NCI-H1436 (cell line): Measurements from ENCODE around the gene SYT3.
"Not testable (repeated sequence)": the region's sequence is repeated elsewhere in the genome, so short reads cannot be mapped to it uniquely, and the experiment has no call there.

ENCODE experiments used
- DNase-seq: peaks from one replicate; lab custom pipeline; 2025; lab: John Stamatoyannopoulos, UW

The SYT3 gene

DNA sequence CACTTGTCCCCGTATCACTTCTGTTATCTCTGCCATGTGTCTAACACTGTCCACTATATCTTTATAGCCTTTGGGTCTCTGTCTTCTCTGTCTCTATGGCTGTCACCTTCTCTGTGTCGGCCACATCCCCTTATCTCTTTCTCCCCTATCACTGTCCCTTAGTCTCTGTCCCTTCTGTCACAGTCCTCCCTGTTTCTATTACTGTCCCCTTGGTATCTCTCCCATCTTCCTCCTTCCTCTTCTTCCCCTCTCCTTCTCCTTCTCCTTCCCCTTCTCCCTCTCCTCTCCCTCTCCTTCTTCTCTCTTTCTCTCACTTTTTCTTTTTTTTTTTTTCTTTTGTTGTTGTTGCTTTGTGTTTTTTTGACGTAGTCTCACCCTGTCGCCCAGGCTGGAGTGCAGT is 36.7 kb downstream of the SYT3 start:
- no peak for DNase-seq

- no peak for DNase-seq
These were observed 37.2 kb downstream of the SYT3 start for GRCh38 chr19:50602496-50602895.

- DNase-seq, result no peak
These were observed 37.6 kb downstream of the SYT3 start for GRCh38 chr19:50602089-50602422.

- no peak for DNase-seq
These were observed 38.1 kb downstream of the SYT3 start for GRCh38 chr19:50601407-50602088.

DNA sequence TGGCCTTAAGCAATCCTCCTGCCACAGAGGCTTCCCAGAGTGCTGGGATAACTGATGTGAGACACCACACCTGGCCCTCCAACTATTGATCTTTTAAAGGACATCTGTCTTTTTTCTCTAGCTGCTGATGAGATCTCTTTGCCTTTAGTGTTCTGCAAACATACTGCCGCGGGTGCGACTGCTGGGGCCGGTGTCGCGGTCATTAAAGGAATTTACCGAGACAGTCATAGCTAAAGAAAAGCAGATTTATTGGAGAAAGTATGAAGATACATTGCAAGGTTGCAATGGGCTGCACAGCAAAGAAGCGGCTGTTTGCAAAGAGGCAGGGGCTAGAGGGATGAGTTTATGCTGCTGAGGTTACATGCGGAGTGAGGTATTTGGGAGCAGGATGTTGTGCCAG is 40.3 kb downstream of the SYT3 start:
- no peak for DNase-seq

- DNase-seq, result no peak
These were observed 49.5 kb downstream of the SYT3 start for GRCh38 chr19:50590191-50590590.

DNA sequence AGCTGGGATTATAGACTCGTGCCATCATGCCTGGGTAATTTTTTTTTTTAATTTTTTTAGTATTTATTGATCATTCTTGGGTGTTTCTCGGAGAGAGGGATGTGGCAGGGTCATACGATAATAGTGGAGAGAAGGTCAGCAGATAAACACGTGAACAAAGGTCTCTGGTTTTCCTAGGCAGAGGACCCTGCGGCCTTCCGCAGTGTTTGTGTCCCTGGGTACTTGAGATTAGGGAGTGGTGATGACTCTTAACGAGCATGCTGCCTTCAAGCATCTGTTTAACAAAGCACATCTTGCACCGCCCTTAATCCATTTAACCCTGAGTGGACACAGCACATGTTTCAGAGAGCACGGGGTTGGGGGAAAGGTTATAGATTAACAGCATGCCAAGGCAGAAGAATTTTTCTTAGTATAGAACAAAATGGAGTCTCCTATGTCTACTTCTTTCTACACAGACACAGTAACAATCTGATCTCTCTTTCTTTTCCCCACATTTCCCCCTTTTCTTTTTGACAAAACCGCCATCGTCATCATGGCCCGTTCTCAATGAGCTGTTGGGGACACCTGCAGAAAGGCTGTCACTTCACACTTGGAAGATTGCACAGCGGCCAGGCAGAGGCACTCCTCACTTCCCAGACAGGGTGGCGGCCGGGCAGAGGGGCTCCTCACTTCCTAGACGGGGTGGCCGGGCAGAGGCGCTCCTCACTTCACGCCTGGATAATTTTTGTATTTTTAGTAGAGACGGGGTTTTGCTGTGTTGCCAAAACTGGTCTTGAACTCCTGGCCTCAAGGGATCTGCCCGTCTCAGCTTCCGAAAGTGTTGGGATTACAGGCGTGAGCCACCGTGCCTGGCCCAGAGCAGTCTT is 57.7 kb downstream of the SYT3 start:
- DNase-seq, result not testable (repeated sequence)

- no peak for DNase-seq
These were observed 58.6 kb downstream of the SYT3 start for GRCh38 chr19:50580970-50581634.

DNA sequence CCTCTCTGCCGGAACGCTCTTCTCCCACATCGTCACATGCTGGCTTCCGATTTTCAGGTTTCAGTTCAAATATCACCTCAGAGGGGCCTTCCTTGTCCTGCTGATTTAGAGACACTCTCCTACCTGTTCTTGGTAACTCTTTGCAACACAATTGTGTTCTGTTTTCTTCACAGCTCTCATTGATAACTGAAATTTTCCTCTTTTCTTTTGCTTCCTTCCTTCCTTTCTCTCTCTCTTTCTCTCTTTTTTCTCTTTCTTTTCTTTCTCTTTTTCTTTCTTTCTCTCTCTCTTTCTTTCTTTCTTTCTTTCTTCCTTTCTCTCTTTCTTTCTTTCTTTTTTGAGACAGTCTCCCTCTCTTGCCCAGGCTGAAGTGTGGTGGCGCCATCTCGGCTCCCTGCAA is 59.4 kb downstream of the SYT3 start:
- no peak for DNase-seq

GRCh38 chr19:50576769-50577168 is 62.9 kb downstream of the SYT3 start:
- DNase-seq, result not testable (repeated sequence)

DNA sequence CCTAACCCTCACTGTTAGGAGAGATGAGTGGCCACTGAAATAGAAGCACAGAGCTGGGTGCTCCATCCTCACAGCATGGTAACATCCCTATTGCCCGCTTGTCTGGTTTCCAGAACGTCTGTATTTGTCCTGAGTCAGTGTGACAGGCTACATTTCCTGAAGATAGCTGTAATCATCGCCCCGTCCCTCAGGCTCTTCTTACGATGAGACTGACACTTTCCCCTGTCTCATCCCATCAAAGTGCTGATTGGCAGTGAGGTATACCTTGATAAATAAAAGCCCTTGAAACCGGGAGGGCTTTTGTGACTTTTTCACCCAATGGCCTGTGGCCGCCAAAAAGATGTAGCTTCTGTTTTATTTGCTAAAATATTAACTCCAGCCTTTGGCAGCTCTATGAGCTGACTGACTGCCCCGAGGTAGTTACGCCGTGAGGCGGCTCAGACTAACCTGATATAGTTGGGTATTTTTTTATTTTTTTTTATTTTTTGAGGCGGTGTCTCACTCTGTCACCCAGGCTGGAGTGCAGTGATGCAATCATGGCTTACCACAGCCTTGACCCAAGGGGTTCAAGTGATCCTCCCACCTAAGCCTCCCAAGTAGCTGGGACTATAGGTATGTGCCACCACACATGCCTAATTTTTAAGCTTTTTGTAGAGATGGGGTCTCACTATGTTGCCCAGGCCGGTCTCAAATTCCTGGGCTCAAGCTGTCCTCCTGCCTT is 65.8 kb downstream of the SYT3 start:
- no peak for DNase-seq
